ENCODE results near the gene GPC6.
A peak's percentile ranks its signal among the peaks of the same experiment; 100 is the strongest.

The GPC6 gene

DNA sequence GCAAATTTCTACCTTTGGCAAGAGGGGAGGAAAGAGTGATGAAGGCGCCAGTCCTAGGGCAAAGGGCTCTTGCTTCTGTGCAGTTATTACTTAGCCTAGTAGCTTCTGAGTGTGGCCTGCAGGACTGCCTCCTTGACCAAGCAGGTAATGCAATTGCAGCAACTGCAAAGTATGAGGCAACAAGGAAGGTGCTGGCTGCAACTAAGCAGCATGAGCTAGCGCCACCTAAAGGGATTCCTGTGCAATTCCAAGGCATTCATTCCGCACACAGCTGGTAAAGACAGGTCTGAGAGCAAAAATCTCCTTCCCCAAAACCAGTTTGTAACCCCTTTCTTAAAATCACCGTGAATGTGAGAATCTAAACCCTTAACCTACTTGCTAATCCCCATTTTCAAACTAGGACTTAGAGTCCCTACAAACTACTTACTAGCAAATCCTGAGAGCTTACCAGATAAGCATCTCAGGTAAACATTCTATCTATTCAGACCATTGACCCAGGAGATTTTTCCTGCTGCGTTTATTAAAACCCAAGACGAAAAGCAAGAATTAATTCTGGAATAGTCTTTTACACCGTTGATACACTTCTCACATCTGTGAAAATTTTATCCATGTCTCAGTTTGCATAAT is 1190.0 kb downstream of the GPC6 start:
- Histone ChIP-seq H3K4me1 (ENCODE audit: insufficient read depth, low read length) (no peaks in the 10 kb centered on the region), H3K9me3 (ENCODE audit: control insufficient read depth, insufficient read depth, low read length) (no peaks in the 10 kb centered on the region), H3K36me3 (ENCODE audit: insufficient read depth, low read length) (no peaks in the 10 kb centered on the region), H3K9ac (ENCODE audit: low read depth, low read length) (no peak overlapping the region)

DNA sequence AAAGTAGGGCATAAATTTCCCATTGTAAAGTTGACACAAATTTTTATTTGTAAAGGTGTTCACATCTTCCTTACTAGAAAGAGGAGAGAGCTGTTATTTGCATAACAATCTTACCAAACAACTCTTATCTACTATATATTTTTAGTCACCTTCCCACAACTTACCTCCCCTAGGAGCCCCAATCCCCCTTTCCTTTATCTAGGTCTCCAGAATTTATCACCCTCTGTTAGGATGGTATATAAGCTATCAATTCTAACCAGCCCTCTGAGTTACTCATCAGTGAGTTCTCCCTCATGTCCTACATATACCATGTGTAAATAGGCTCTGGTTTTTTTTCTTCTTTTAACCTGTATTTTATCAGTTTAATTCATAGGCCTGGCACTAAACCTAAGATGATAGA is 1190.7 kb downstream of the GPC6 start:
- H3K36me3 ChIP-seq (ENCODE audit: insufficient read depth, low read length) = no peaks in the 10 kb centered on the region
- no peak overlapping the region for H3K9ac ChIP-seq (ENCODE audit: low read depth, low read length)
- H3K9me3 ChIP-seq (ENCODE audit: control insufficient read depth, insufficient read depth, low read length) = no peaks in the 10 kb centered on the region
- no peaks in the 10 kb centered on the region for H3K4me1 ChIP-seq (ENCODE audit: insufficient read depth, low read length)

DNA sequence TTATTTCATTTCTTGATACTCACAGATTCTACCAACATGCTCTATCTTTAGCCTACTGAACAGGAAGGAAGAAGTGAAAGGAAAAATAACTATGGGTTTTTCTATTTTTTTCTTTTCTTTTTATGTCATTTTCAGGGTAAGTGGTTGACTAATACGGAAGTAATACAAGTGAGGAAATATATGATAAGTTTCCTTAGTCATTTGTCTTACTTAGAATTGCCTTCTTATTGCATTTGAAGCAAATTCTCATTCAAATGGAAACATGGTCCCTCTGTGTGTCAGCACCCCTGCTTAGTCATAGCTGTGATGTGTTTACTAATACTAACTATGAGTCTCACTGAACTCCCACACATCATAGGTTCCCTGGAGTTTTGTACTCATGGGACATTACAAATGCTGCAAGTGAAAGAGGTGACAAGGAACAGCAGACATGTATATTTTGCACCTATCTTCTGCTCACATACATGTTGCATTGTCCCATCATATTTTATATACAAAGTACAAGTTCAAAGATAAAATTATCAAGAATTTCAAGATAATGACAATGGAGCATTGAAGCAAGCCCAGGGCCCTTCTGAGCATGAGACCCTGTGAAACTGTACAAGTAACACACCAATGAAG is 1192.8 kb downstream of the GPC6 start:
- H3K9me3 ChIP-seq (ENCODE audit: control insufficient read depth, insufficient read depth, low read length) = no peaks in the 10 kb centered on the region
- H3K36me3 ChIP-seq (ENCODE audit: insufficient read depth, low read length) = no peaks in the 10 kb centered on the region
- no peak overlapping the region for H3K9ac ChIP-seq (ENCODE audit: low read depth, low read length)
- H3K4me1 ChIP-seq (ENCODE audit: insufficient read depth, low read length) = no peaks in the 10 kb centered on the region

DNA sequence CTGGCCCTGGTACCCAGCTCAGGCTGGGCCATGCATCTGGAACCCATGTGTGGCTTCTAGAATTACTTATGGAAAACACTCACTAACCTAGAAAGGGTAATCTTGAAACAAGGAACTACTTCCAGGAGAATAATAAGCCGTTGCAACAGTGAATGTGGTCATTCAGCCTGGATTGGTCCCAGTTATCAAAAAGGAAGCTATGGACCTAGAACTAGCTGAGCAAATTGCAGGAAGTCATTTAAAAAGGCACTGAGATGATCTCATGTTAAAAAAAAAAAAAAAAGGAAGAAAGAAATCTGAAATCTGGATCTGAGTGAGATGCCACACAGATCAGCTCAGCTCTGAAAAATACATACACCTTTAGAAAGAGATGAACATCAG is 1193.3 kb downstream of the GPC6 start:
- no peaks in the 10 kb centered on the region for H3K4me1 ChIP-seq (ENCODE audit: insufficient read depth, low read length)
- no peaks in the 10 kb centered on the region for H3K36me3 ChIP-seq (ENCODE audit: insufficient read depth, low read length)
- no peak overlapping the region for H3K9ac ChIP-seq (ENCODE audit: low read depth, low read length)
- H3K9me3 ChIP-seq (ENCODE audit: control insufficient read depth, insufficient read depth, low read length) = no peaks in the 10 kb centered on the region

DNA sequence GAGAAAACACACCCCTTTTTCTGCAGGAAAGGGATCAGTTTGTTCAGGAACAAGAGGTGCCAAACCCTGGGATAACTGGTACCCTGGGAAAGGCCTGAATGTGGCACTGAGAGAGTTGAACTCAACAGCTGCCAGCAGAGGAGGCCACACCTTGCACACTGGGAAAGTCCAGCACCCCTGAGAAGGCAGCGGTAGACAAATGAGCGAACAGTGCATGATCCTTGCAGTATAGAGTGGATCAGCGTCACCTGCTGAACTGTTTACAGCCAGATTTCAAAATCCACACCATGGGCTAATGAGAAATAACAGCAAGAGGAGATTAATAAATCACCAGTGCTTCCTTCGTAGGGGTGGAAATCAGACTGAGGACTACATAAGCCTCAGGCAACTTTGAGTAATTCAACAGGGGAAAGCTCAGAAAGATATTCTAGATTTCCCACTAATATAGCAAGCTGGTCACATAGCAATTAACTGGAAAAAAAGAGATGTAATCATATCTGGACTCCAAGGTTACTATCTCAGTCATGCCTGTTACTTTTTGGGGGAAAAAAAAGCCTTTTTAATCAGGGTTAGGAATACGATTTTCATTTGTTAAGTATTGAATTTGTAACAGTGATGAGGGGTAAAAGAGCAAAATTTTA is 1200.8 kb downstream of the GPC6 start:
- H3K9ac ChIP-seq (ENCODE audit: low read depth, low read length) = no peak overlapping the region
- no peaks in the 10 kb centered on the region; the same call in 1 of the 2 replicates for H3K9me3 ChIP-seq (ENCODE audit: control insufficient read depth, insufficient read depth, low read length)
- no peaks in the 10 kb centered on the region for H3K36me3 ChIP-seq (ENCODE audit: insufficient read depth, low read length)
- no peaks in the 10 kb centered on the region for H3K4me1 ChIP-seq (ENCODE audit: insufficient read depth, low read length)

DNA sequence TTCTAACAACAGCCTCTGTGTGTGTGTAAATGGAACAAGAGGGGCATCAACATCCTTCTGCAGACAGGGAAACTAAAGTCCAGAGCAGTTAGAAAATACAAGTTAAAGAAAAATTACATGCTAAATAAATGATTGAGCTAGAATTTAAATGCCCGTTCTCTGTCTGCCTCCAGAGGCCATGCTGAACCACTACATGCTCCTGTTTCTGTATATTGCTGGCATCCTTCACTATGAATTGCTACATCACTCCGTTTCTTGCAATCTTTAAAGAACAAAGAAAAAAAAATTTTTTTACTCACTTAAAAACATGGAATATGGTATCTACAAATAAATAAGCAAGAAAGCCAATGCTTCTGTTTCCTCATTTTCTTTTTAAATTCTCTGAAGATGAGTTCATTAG is 1205.0 kb downstream of the GPC6 start:
- Histone ChIP-seq H3K9ac (ENCODE audit: low read depth, low read length) (no peak overlapping the region), H3K4me1 (ENCODE audit: insufficient read depth, low read length) (peaks cover 11% of the 10 kb centered on the region), H3K36me3 (ENCODE audit: insufficient read depth, low read length) (no peaks in the 10 kb centered on the region), H3K9me3 (ENCODE audit: control insufficient read depth, insufficient read depth, low read length) (no peaks in the 10 kb centered on the region; the same call in 1 of the 2 replicates)

DNA sequence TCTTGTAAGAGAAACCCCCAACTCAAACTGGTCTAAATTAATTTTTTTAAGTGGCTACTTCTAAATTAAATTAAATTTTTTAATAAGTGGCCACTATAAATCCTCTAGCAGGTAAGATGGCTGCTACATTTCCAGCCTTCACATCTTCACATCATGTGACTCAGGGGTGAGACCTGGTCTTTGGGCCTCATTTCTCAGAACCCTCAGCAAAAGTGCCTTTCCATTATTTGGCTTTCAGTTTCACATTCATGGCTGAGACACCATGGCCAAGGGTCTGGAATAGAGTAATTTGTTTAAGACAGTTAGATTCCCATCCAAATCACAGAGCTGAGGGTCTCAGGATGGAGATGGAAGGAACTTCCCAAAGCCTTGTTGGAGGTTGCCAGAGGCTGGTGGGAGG is 1205.4 kb downstream of the GPC6 start:
- Histone ChIP-seq H3K9me3 (ENCODE audit: control insufficient read depth, insufficient read depth, low read length) (no peaks in the 10 kb centered on the region; the same call in 1 of the 2 replicates), H3K4me1 (ENCODE audit: insufficient read depth, low read length) (peaks cover 11% of the 10 kb centered on the region), H3K36me3 (ENCODE audit: insufficient read depth, low read length) (no peaks in the 10 kb centered on the region), H3K9ac (ENCODE audit: low read depth, low read length) (no peak overlapping the region)

DNA sequence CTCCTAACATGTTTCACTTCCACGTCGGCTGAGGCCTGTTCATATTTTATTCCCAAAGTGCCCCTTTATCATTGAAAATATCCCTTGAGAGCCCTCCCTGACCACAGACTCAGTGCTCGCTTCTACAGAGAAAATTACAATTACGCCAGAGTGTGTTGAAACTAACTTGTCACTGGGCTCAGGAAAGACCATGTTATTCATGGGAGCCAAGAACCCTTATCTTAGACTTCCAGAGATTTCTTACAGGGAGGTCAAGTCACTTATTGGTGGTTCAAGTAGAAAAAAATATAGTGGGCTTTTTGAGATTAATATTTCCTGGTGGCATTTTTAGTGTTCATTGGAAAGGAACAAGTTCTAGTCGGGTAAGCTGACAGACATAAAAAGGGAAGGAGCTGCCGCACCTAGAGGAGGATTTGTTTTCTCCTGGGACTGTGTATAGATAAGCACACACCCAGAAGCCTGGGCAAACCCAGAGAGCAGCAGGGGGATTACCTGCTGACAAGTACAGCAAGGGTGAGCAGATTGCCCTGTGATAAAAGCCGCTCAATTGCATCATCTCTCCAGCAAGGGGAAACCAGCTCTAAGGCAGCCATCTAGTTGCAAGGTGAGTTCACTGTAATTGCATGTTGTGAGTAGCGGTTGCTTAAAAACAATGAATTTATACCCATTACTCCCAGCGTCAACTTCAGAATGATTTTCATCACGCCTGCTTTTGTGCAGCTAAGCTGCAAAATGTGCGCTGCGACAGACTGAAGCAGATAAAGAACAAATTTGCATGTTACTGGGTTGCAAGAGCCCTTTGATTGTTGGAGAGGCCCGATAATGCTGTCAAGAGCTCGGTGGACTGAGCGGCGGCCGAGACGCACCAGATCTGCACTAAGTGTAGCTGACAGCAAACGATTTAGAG is 1206.7 kb downstream of the GPC6 start:
- H3K9me3 ChIP-seq (ENCODE audit: control insufficient read depth, insufficient read depth, low read length) = no peaks in the 10 kb centered on the region; the same call in 1 of the 2 replicates
- peak overlapping the region; percentile 16; the same call in 1 of the 2 replicates for H3K9ac ChIP-seq (ENCODE audit: low read depth, low read length)
- peaks cover 11% of the 10 kb centered on the region for H3K4me1 ChIP-seq (ENCODE audit: insufficient read depth, low read length)
- H3K36me3 ChIP-seq (ENCODE audit: insufficient read depth, low read length) = no peaks in the 10 kb centered on the region

DNA sequence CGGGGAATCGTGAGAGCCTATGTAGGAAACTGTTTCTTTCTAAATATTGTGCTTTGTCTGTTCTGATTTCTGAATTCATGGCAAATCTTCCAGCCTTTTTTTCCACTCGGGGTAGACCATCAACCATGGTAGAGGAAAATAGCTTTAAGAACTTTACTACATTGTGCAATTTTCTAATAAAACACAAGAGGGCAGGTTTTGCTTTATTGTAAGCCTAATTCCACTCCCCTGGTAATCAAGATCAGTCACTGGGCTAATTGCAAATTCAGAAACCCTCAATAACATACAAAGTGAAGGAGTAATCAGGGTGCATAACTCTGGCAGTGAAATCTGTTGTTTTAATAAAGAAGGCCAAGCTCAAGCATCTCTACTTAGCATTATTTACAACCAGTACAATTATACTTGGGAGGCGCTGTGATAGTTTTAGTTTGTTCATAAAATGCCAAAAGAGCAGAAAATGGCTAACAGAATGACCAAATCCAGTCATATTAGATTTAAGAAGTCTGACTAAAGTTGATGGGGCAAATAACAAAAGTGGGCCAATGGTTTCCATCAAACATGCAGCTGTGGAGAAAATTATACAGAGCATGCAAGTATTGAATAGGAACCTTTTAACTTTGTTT is 1209.1 kb downstream of the GPC6 start:
- H3K4me1 ChIP-seq (ENCODE audit: insufficient read depth, low read length) = peaks cover 11% of the 10 kb centered on the region
- no peaks in the 10 kb centered on the region; the same call in 1 of the 2 replicates for H3K9me3 ChIP-seq (ENCODE audit: control insufficient read depth, insufficient read depth, low read length)
- no peak overlapping the region for H3K9ac ChIP-seq (ENCODE audit: low read depth, low read length)
- H3K36me3 ChIP-seq (ENCODE audit: insufficient read depth, low read length) = no peaks in the 10 kb centered on the region

DNA sequence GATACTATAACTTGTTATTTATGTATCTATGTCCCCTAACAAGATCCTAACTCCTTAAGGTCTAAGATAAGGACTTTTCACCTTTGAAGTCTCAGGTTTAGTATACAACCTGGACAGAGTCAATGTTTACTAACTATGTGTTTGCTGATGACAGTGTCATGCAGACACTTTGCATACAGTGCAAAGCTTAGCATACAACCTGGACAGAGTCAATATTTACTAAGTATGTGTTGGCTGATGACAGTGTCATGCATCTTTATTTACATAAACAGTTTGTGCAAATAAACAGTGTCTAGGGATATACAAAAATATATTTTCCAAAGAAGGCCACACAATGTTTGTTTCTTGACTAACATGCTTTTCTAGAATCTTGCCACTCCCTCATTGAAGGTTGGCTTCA is 1218.2 kb downstream of the GPC6 start:
- no peaks in the 10 kb centered on the region for H3K9me3 ChIP-seq (ENCODE audit: control insufficient read depth, insufficient read depth, low read length)
- H3K36me3 ChIP-seq (ENCODE audit: insufficient read depth, low read length) = no peaks in the 10 kb centered on the region
- no peak overlapping the region for H3K9ac ChIP-seq (ENCODE audit: low read depth, low read length)
- no peaks in the 10 kb centered on the region for H3K4me1 ChIP-seq (ENCODE audit: insufficient read depth, low read length)

DNA sequence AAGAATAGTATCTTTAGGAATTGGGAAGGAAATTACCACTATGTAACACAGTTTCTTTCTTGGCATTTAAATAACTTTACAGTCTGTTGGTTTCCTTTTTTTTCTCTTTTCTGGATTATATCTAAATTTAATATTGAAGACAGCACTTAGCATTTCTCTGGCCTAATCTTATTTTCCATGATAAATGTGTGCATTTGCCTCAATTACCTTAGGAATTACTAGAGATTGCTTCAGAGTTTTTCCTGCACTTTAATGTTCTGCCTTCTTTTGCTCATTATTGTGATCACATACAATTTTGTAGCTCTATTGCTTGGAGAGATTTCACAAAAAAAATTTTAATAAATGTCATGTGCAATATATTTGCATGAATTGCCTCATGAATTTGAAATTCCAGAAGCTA is 1227.7 kb downstream of the GPC6 start:
- no peaks in the 10 kb centered on the region for H3K4me1 ChIP-seq (ENCODE audit: insufficient read depth, low read length)
- no peaks in the 10 kb centered on the region for H3K36me3 ChIP-seq (ENCODE audit: insufficient read depth, low read length)
- no peak overlapping the region for H3K9ac ChIP-seq (ENCODE audit: low read depth, low read length)
- H3K9me3 ChIP-seq (ENCODE audit: control insufficient read depth, insufficient read depth, low read length) = no peaks in the 10 kb centered on the region

DNA sequence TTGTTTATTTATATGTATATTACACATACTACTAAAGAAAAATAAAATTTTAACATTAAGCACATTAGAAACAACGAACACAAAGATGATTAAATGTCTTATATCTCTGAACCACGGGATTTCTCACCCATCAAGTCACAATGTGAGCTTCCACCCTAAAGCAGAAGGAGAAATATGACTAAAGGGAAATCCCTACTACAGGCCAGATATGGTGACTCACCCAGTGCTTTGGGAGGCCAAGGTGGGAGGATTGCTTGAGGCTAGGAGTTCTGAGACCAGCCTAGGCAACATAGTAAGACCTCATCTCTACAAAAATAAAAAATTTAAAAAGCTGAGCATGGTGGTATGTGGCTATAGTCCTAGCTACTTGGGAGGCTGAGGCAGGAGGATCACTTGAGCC is 1228.3 kb downstream of the GPC6 start:
- Histone ChIP-seq H3K4me1 (ENCODE audit: insufficient read depth, low read length) (no peaks in the 10 kb centered on the region), H3K36me3 (ENCODE audit: insufficient read depth, low read length) (no peaks in the 10 kb centered on the region), H3K9me3 (ENCODE audit: control insufficient read depth, insufficient read depth, low read length) (no peaks in the 10 kb centered on the region), H3K9ac (ENCODE audit: low read depth, low read length) (no peak overlapping the region)

DNA sequence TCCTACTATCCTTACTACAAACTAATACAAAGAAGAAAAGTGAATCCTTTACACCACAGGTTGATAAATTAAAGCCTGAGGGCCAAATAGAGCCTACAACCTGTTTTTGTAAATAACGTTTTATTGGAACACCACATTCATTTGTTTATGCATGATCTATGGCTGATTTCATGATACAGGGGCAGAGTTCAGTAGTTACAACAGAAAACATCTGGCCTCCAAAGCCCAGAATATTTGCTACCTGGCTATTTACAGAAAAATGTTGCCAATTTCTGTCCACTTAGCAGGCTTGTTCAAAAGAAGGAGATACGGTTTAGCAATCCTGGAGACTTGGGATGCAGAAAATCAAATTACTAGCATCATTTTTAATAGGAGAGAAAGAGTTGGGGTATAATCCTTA is 1228.8 kb downstream of the GPC6 start:
- H3K9me3 ChIP-seq (ENCODE audit: control insufficient read depth, insufficient read depth, low read length) = no peaks in the 10 kb centered on the region
- no peaks in the 10 kb centered on the region for H3K36me3 ChIP-seq (ENCODE audit: insufficient read depth, low read length)
- no peaks in the 10 kb centered on the region for H3K4me1 ChIP-seq (ENCODE audit: insufficient read depth, low read length)
- no peak overlapping the region for H3K9ac ChIP-seq (ENCODE audit: low read depth, low read length)
